HL-60 (cell line): Measurements from ENCODE around the gene PPM1F.

Experiments
- GABPA ChIP-seq: IDR thresholded peaks from 2 replicates; pipeline ENCODE4 v1.6.1; 2012; ENCODE audit warnings: low read depth
- POLR2AphosphoS5 ChIP-seq: IDR thresholded peaks from 2 replicates; pipeline ENCODE4 v1.6.1; 2012; ENCODE audit warnings: low read depth
- SPI1 ChIP-seq: IDR thresholded peaks from 2 replicates; pipeline ENCODE4 v1.6.1; 2012; ENCODE audit warnings: low read depth, mild to moderate bottlenecking, borderline replicate concordance
- TF ChIP-seq, protein P1 (sequence below): IDR thresholded peaks from one replicate; pipeline ENCODE4 v1.5.1; 2011; ENCODE audit warnings: low read length, control low read depth, inconsistent platforms; ENCODE audit not compliant: insufficient read depth

GRCh38 chr22:21936151-21936775 is 16.4 kb downstream of the PPM1F start:
- TF ChIP-seq, protein P1, sequence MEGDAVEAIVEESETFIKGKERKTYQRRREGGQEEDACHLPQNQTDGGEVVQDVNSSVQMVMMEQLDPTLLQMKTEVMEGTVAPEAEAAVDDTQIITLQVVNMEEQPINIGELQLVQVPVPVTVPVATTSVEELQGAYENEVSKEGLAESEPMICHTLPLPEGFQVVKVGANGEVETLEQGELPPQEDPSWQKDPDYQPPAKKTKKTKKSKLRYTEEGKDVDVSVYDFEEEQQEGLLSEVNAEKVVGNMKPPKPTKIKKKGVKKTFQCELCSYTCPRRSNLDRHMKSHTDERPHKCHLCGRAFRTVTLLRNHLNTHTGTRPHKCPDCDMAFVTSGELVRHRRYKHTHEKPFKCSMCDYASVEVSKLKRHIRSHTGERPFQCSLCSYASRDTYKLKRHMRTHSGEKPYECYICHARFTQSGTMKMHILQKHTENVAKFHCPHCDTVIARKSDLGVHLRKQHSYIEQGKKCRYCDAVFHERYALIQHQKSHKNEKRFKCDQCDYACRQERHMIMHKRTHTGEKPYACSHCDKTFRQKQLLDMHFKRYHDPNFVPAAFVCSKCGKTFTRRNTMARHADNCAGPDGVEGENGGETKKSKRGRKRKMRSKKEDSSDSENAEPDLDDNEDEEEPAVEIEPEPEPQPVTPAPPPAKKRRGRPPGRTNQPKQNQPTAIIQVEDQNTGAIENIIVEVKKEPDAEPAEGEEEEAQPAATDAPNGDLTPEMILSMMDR: no peak
- TF ChIP-seq GABPA (no peak), SPI1 (peak; percentile 98), POLR2AphosphoS5 (no peak; the same call in 1 of the 2 replicates)
